Activated naive CD8-positive, alpha-beta T cell treated with anti-CD3 and anti-CD28 coated beads, Interleukin-2, amount 50 U/mL, for 24 hours (primary cell): ENCODE results near the gene ANKRD63.

Experiments
- ATAC-seq: fragments of 150-1000 bp; cut with Tn5 transposase; one replicate; pipeline ENCODE4 v1.10.0; 2021
- DNase-seq: peaks from one replicate; pipeline ENCODE4 v3.0.0; 2021
- H3K27ac Mint-ChIP-seq: one replicate; pipeline ENCODE4 v1.8.0; 2021; ENCODE audit warnings: mild to moderate bottlenecking, mixed read lengths
- H3K27me3 Mint-ChIP-seq: one replicate; pipeline ENCODE4 v1.8.0; 2021; ENCODE audit warnings: mixed read lengths
- H3K36me3 Mint-ChIP-seq: one replicate; pipeline ENCODE4 v1.8.0; 2021; ENCODE audit warnings: low read depth, mixed read lengths
- H3K4me1 Mint-ChIP-seq: one replicate; pipeline ENCODE4 v1.8.0; 2021; ENCODE audit warnings: mixed read lengths
- H3K4me3 Mint-ChIP-seq: one replicate; pipeline ENCODE4 v1.8.0; 2021; ENCODE audit warnings: mild to moderate bottlenecking, moderate library complexity, mixed read lengths
- H3K9me3 Mint-ChIP-seq: one replicate; pipeline ENCODE4 v1.8.0; 2021; ENCODE audit warnings: mixed read lengths

ANKRD63 gene

DNA sequence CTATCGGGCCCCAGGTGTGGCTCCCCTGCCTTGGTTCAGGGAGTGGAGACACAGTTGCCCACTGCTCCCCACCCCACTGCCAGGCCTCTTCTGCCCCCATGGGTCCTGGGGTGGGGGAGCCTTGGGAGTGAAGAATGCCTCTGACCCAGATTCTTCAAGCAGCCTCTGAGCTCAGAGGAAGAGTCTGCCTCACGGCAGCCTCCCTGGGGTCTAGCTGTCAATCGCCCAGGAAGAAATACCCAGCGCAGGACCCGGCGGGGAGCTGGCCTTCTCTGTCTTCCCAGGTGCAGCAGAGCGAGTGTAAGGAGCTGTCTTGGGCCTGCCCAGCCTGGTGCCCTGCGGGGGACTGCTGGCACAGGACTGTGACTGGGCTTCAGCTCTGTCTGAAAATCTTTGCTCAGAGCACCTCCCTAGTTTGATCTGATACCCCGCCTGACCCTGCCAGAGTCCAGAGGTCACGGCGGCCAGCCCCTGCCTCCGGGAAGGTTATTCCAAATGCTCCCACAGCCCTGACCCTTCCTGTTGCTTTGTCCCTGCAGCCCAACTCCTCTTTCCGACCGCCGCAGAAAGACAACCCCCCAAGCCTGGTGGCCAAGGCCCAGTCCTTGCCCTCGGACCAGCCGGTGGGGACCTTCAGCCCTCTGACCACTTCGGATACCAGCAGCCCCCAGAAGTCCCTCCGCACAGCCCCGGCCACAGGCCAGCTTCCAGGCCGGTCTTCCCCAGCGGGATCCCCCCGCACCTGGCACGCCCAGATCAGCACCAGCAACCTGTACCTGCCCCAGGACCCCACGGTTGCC is 11.0 kb downstream of the ANKRD63 start:
- ATAC-seq (no peak), DNase-seq (no peak)
- peaks cover 4% of the 10 kb centered on the region for H3K27me3 Mint-ChIP-seq
- H3K4me3 Mint-ChIP-seq, result no peak overlapping the region
- H3K4me1 Mint-ChIP-seq, result peaks cover 2% of the 10 kb centered on the region
- no peaks in the 10 kb centered on the region for H3K9me3 Mint-ChIP-seq
- no peak overlapping the region for H3K27ac Mint-ChIP-seq
- H3K36me3 Mint-ChIP-seq, result no peaks in the 10 kb centered on the region

DNA sequence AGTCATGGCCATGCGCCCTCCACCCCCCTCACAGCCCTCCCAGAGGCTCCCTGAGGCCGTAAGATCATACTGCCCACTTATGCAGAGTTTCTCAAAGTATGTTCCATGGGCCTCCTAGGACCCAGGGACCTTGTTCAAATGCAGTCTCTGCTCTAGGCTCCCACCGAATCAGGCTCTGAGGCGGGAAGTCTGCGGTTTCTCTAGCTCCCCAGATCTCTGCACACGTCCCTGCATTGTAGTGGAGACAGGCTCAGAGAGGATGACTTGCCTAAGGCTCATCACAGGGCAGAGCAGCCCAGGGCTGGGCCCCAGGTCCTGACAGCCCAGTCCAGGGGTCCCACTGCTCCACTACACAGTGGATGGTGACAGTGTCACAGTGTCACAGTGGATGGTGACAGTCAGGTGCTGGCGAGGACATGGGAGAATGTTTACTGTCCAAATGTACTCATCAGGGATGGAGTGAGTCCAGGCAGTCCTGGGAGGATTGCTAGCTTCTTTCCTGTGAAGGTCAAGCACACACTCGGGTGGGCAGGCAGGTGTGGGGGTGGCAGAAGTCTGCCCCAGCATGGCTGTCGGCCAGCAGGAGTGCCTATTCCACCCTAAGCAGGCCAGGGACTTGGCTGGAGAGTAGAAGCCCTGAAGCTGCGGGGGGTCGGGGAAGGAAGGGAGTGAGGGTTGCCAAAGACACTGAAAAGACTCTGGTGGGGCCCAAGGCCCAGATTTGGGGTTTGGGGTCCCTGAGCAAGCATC is 12.4 kb downstream of the ANKRD63 start:
- H3K27me3 Mint-ChIP-seq, result no peaks in the 10 kb centered on the region
- no peak overlapping the region for H3K27ac Mint-ChIP-seq
- no peak for DNase-seq
- H3K4me3 Mint-ChIP-seq, result no peak overlapping the region
- H3K9me3 Mint-ChIP-seq, result no peaks in the 10 kb centered on the region
- no peak for ATAC-seq
- H3K36me3 Mint-ChIP-seq, result no peaks in the 10 kb centered on the region
- peaks cover 2% of the 10 kb centered on the region for H3K4me1 Mint-ChIP-seq

DNA sequence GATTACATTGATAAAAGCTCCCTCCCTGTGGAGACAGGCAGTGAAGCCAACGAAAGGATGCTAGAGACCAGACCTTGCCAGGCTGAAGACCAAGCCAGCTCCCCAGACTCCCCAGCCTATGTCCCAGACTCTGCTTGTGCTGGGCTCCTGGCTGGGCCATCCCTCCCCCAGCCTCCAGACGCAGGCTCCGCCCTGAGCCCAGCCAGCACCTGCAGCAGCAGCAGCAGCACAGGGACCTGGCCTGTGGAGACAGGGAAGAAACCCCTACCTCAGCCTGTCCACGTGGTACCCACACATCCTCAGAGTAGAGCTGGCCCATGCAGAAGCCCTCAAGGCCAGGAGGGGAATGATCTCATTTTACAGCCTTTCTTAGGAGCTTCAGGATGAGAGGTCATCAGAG is 13.3 kb downstream of the ANKRD63 start:
- DNase-seq (no peak), ATAC-seq (no peak)
- no peak overlapping the region for H3K27ac Mint-ChIP-seq
- H3K27me3 Mint-ChIP-seq, result no peaks in the 10 kb centered on the region
- H3K9me3 Mint-ChIP-seq, result no peaks in the 10 kb centered on the region
- H3K4me3 Mint-ChIP-seq, result no peak overlapping the region
- H3K4me1 Mint-ChIP-seq, result no peaks in the 10 kb centered on the region
- H3K36me3 Mint-ChIP-seq, result no peaks in the 10 kb centered on the region

DNA sequence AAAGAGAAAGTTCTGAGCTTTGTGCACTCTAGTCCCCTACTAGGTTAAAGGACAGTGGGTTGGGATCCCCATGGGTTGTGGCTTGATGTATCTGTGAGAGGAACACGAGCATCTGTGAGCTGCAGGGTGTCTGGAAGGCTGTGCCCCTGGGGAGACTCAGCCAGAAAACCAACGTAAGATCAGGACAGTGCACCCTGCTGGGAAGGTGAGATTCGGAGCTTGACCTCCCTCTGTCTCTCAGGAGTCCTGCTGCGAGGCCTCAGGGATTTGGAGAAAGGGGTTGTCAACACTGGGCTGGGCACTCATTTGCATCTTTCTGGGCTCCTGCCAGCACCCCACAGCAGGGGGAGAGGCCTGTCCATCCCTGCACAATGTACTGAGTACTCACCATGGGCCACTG is 15.2 kb downstream of the ANKRD63 start:
- H3K27me3 Mint-ChIP-seq, result no peaks in the 10 kb centered on the region
- H3K36me3 Mint-ChIP-seq, result no peaks in the 10 kb centered on the region
- H3K9me3 Mint-ChIP-seq, result no peaks in the 10 kb centered on the region
- H3K27ac Mint-ChIP-seq, result no peak overlapping the region
- no peaks in the 10 kb centered on the region for H3K4me1 Mint-ChIP-seq
- DNase-seq (no peak), ATAC-seq (no peak)
- H3K4me3 Mint-ChIP-seq, result no peak overlapping the region

DNA sequence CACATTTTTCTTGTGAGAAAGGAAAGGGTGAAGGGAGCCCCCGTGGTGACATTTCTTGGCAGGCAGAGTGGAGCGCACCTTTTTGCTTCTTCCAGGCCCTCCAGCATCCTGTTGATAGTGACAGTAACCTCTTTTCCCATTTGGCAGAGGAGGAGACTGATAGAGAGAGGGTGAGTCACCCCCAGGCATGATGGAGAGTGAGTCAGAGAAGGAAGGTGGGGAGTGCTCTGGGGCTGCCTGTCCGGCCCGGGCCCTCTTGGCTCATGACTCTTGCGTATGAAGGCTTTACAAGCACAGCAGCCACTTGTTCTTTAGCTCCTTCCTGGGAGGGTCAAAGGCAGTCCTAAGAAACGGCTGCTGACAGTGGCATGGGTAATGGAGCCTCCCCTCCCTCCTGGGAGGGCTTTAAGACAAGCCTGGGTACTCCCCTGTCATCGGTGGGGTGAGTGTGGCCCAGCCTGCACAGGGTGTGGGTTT is 16.0 kb downstream of the ANKRD63 start:
- no peaks in the 10 kb centered on the region for H3K36me3 Mint-ChIP-seq
- H3K4me1 Mint-ChIP-seq, result no peaks in the 10 kb centered on the region
- DNase-seq (no peak), ATAC-seq (peak; percentile 70)
- no peak overlapping the region for H3K27ac Mint-ChIP-seq
- H3K27me3 Mint-ChIP-seq, result no peaks in the 10 kb centered on the region
- no peak overlapping the region for H3K4me3 Mint-ChIP-seq
- H3K9me3 Mint-ChIP-seq, result no peaks in the 10 kb centered on the region

DNA sequence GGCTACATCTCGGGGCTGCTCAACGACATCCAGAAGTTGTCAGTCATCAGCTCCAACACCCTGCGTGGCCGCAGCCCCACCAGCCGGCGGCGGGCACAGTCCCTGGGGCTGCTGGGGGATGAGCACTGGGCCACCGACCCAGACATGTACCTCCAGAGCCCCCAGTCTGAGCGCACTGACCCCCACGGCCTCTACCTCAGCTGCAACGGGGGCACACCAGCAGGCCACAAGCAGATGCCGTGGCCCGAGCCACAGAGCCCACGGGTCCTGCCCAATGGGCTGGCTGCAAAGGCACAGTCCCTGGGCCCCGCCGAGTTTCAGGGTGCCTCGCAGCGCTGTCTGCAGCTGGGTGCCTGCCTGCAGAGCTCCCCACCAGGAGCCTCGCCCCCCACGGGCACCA is 17.0 kb downstream of the ANKRD63 start:
- peaks cover 3% of the 10 kb centered on the region for H3K27me3 Mint-ChIP-seq
- H3K9me3 Mint-ChIP-seq, result no peaks in the 10 kb centered on the region
- no peaks in the 10 kb centered on the region for H3K36me3 Mint-ChIP-seq
- no peak overlapping the region for H3K27ac Mint-ChIP-seq
- DNase-seq (no peak), ATAC-seq (no peak)
- no peak overlapping the region for H3K4me3 Mint-ChIP-seq
- H3K4me1 Mint-ChIP-seq, result no peaks in the 10 kb centered on the region

DNA sequence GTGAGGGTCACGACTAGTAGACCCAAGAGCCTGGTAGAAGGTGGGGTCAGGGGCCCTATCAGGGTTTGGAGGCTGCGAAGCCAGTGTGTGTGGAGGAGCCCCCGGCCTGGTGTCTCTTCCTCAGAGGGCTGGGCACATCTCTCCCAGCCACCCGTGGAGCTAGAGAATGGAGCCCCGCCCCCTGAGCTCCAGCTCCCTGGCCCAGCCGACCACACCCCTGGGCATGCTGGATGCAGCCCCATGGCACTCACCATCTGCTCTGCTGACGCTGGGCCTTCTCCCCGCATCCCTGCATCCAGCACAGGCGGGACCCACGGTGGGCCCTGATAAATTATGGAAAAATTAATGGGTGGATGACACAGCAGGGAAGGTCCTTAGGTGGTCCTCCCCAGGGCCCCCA is 17.5 kb downstream of the ANKRD63 start:
- H3K36me3 Mint-ChIP-seq, result no peaks in the 10 kb centered on the region
- no peaks in the 10 kb centered on the region for H3K4me1 Mint-ChIP-seq
- no peak overlapping the region for H3K4me3 Mint-ChIP-seq
- peaks cover 3% of the 10 kb centered on the region for H3K27me3 Mint-ChIP-seq
- ATAC-seq, result no peak
- H3K9me3 Mint-ChIP-seq, result no peaks in the 10 kb centered on the region
- no peak for DNase-seq
- H3K27ac Mint-ChIP-seq, result no peak overlapping the region

DNA sequence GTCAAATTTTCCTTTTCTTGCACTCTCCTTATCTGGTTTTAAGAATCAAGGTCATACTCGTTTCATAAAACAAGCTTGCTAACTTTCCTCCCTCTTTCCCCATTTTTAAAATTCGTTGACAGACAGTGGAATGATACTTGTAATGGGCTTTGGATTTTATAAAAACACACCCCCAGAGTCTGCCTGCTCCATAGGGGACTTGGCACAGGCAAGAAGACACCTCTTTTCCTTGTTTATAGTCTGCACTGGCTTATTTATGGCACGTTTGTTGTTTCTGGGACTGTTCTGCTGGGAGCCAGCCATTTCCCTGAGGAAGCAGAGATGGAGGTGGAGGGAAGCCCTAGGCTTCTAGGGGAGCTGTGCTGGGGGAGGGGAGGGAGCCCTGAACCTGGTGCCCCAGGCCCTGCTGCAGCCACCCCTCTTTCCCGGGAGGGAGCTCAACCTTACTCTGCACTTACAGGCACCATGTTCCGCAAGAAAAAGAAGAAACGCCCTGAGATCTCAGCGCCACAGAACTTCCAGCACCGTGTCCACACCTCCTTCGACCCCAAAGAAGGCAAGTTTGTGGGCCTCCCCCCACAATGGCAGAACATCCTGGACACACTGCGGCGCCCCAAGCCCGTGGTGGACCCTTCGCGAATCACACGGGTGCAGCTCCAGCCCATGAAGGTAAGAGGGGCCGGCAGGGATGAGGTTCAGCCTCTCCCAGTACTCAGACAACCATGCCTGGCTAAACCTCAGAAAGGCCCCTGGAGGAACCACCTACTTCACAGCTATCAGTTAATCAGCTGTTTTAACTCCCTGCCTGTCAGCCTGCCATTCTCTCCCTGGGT is 18.3 kb downstream of the ANKRD63 start:
- Mint-ChIP-seq H3K36me3 (no peaks in the 10 kb centered on the region), H3K4me1 (no peaks in the 10 kb centered on the region), H3K4me3 (no peak overlapping the region), H3K27me3 (peaks cover 3% of the 10 kb centered on the region), H3K9me3 (no peaks in the 10 kb centered on the region), H3K27ac (no peak overlapping the region)
- no peak for ATAC-seq
- no peak for DNase-seq

DNA sequence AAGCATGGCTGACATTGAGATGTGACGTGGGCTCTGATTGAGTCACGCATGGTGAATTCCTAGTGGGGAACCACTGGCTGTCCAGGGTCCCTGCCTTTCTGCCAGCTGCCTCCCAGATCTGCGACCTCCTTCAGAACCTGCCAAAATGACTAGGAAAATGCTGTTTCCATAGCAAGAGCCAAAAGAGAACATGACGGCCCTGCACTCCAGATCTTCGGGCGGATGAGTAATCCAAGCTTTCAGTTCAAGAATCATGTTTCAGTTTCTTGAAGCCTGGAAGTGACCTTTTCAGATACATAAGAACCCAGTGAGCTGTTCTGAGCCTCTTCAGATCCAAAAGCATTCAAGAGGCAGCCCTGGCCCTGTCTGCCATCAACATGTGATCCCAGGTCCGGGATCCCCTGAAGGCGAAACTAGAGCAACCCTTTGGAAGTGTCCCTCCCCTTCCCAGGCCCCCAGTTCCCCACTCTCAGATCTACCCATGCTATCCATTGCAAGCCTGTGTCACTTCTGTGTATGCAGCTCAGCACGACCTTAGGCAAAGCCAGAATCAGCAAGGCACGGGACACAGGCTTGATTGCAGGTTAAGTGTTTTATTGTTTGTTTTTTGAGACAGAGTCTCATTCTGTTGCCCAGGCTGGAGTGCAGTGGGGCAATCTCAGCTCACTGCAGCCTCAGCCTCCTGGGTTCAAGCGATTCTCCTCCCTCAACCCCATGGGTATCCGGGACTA is 19.7 kb downstream of the ANKRD63 start:
- H3K4me1 Mint-ChIP-seq, result no peaks in the 10 kb centered on the region

DNA sequence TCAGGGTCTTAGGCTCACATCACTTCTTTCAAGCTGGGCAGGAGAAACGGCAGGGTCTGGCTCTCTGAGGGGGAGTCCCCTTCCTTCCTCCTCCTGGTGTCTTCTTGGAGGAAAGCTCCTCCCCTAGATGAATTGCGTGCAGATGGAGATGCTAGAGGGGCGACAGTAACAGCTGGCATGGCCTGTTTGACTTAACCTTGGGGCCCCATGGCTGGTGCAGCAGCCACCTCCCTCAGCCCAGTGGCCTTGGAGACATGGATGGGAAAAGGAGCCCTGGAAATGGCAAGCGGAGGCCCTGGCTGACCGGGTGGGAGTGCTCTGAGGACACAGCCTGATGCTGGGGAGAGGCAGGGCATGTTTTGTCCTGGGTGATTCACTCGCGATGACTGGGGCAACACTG is 23.8 kb downstream of the ANKRD63 start:
- no peak overlapping the region for H3K4me3 Mint-ChIP-seq
- no peaks in the 10 kb centered on the region for H3K9me3 Mint-ChIP-seq
- H3K27ac Mint-ChIP-seq, result no peak overlapping the region
- no peak for ATAC-seq
- peaks cover 11% of the 10 kb centered on the region for H3K27me3 Mint-ChIP-seq
- H3K36me3 Mint-ChIP-seq, result no peaks in the 10 kb centered on the region
- no peak for DNase-seq
- H3K4me1 Mint-ChIP-seq, result no peaks in the 10 kb centered on the region

More for the DNA sequence above, 19.7 kb downstream of the ANKRD63 start:
- Mint-ChIP-seq H3K27me3 (peaks cover 3% of the 10 kb centered on the region), H3K36me3 (no peaks in the 10 kb centered on the region), H3K4me3 (no peak overlapping the region), H3K9me3 (no peaks in the 10 kb centered on the region), H3K27ac (no peak overlapping the region)
- ATAC-seq, result no peak
- no peak for DNase-seq

DNA sequence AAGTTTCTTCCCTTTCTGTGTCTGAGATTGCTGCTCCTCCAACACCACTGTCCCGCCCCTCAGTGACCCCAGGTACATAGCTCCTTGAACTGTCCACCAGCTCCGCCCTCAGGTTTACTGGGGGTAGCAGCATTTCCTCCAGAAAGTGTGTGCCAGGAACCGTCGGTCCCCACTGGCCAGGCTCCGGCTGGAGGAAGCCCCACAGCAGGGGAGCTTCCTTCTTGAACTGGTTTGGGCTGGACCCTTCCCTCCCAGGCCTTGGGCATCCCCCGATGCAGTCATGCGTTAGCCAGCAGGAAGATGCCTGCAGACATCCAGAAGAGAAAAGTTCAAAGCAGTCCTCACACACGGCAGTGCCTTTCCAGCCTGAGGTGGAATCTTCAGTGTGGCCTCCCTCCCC is 24.3 kb downstream of the ANKRD63 start:
- Mint-ChIP-seq H3K27me3 (peaks cover 16% of the 10 kb centered on the region), H3K9me3 (no peaks in the 10 kb centered on the region), H3K4me3 (no peak overlapping the region), H3K4me1 (no peaks in the 10 kb centered on the region), H3K27ac (no peak overlapping the region), H3K36me3 (no peaks in the 10 kb centered on the region)
- DNase-seq (no peak), ATAC-seq (no peak)

DNA sequence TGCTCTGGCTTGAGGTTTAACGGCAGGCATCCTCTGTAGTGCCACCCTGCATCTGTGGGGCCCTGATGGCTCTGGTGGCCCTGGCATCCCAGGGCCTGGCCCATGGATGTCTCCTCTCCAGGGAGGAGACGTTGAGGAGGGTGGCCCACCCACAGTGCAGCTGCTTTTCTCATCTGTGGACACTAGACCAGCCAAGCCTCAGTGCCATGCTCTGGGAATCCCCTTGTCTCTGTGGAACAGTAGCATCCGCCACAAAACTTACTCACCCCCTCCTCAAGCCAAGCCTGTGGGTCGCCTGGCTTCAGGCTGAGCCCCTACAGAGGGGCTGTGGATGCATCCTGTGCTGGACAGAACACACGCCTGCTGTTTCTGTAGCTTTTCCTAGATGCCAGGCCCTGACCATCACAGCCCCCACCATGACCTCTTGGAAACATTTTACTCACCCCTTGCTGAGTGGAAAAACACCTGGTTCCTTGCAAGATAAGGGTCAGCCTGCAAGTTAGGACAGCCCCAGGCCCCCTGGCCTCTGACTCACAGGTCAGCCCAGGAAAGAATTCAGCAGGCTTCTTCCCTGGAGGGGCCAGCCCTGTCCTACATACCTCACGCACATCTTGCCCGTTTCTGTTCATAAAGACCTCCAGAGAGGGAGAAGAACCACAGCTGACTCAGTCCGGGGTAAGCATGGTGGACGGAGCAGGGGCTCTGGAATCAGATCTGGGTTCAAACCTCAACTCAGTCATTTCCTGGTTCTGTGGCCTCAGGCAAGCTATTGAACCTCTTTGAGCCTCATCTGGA is 25.0 kb downstream of the ANKRD63 start:
- Mint-ChIP-seq H3K27me3 (peaks cover 22% of the 10 kb centered on the region), H3K27ac (no peak overlapping the region), H3K4me1 (peaks cover 3% of the 10 kb centered on the region), H3K36me3 (no peaks in the 10 kb centered on the region), H3K9me3 (no peaks in the 10 kb centered on the region), H3K4me3 (no peak overlapping the region)
- DNase-seq (no peak), ATAC-seq (no peak)

DNA sequence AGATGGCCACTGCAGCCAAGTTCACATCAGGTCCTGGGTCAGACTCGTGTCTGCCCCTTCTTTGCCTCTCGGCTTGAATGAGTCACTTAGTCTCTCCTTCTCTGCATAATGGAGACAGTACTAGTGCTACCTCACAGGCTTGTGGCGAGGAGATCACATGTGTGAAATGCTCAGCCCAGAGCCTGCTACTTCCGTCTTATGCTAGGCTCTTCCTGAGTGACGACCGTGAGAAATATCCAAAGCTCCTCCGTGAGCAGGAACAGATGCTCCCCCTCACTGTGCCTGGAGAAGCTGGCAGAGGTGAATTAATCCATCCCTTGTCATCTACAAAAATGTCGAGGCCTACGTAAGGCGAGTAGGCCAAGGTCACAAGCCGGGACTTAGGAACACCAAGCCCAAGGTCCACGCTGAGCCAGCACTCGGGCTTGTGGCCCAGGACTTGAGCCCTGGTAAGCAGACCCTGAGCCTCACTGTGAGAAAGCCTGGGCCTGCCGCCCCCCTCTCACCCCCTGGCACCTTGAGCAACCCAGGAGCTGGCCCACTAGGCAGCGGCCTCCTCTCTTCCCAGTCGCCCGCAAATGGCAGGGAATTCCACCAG is 26.1 kb downstream of the ANKRD63 start:
- DNase-seq, result no peak

More for the DNA sequence above, 26.1 kb downstream of the ANKRD63 start:
- peaks cover 25% of the 10 kb centered on the region for H3K27me3 Mint-ChIP-seq
- H3K36me3 Mint-ChIP-seq, result no peaks in the 10 kb centered on the region
- H3K9me3 Mint-ChIP-seq, result no peaks in the 10 kb centered on the region
- no peak for ATAC-seq
- peaks cover 3% of the 10 kb centered on the region for H3K4me1 Mint-ChIP-seq
- no peak overlapping the region for H3K27ac Mint-ChIP-seq
- H3K4me3 Mint-ChIP-seq, result no peak overlapping the region
